CMK (cell line): ENCODE results near the gene EEF1E1.

Experiments
- DNase-seq: peaks from one replicate; pipeline ENCODE4 v3.0.0-alpha.2; 2010; ENCODE audit warnings: low read depth

Gene EEF1E1

DNA sequence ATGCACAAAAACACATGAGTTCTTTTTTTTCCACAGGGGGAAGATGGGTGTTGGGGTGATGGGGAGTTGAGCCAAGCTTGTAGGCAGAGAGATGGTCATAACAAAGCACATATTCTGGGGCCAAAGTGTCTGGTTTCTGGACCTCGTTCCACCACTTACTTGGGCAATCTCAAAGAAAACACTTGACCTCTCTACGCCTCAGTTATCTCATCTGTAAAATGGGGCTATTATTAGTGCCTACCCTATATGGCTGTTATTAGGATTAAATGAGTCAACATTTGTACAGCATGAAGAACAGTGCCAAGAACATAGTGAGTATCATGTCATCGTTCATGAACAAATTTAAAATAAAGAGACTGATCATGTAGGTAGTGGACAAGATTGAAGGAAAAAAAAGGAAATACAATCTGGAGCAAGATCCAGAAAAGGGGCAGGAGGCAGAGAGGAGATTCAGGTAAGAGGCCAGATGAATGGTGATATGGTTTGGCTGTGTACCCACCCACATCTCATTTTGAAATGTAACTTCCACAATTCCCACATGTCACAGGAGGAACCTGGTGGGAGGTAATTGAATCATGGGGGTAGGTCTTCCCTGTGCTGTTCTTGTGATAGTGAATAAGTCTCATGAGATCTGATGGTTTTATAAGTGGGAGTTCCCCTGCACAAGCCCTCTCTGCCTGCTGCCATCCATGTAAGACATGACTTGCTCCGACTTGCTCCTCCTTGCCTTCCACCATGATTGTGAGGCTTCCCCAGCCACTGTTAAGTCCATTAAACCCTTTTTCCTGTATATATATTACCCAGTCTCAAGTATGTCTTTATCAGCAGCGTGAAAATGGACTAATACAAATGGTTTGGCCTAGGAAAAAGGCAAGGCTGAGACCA, 14.2 kb downstream of the EEF1E1 start:
- no peak for DNase-seq

DNA sequence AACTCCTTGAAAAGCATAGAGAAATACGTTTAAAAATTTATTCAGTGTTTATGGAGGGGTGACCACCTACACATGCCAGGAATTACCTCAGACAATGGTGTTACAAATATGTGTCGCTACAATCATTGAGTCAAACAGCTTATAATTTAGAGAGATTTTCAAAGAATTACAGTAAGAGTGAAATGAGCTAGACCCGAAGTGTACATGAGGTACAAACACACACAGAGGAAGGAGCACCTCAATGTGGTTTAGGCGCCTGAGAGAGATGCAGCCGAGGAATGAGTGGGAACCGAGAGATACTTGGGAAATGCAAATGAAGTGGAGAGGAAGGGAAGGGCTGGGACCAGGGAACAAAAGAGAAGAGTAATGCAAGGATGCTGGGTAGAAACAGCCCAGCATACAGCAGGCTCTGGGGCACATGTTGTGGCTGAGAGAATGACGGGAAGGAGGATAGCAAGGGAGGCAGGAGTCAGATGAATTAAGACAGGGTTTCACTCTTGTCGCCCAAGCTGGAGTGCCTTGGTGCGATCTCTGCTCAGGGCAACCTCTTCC, 15.5 kb downstream of the EEF1E1 start:
- no peak for DNase-seq

DNA sequence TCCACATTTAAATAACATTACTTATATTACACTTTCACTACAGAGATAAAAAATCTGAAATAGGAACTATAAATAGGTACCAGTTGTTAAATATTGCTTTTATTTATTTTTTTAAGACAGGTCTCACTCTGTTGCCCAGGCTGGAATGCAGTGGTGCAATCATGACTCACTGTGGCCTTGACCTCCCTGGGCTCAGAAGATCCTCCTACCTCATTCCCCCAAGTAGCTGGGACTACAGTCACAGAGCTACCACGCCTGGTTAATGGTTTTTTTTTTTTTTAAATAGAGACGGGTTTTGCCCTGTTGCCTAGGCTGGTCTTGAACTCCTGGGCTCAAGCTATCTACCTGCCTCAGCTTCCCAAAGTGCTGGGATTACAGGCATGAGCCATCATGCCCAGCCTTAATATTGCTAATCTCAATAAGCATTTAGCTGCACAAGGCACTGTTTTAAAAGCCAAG, 17.3 kb downstream of the EEF1E1 start:
- no peak for DNase-seq

DNA sequence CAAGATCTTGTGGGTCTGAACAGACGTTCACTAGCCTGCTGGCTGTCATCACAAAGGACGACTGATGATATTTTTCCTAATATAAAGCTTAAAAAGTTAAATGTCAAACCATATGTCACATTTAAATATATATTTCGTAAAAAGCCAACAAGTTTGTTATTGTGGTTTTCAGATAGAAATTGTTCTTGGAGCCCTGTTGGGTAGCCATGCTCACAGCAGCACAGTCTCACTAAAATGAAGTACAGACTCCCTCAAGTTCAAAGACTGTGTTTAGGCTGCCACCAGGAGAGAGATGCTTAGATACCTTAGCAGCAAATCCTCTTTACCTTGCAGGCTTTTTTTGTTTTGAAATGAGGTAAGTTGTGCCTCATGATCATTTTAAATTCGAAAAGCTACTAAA, 17.8 kb downstream of the EEF1E1 start:
- no peak for DNase-seq

DNA sequence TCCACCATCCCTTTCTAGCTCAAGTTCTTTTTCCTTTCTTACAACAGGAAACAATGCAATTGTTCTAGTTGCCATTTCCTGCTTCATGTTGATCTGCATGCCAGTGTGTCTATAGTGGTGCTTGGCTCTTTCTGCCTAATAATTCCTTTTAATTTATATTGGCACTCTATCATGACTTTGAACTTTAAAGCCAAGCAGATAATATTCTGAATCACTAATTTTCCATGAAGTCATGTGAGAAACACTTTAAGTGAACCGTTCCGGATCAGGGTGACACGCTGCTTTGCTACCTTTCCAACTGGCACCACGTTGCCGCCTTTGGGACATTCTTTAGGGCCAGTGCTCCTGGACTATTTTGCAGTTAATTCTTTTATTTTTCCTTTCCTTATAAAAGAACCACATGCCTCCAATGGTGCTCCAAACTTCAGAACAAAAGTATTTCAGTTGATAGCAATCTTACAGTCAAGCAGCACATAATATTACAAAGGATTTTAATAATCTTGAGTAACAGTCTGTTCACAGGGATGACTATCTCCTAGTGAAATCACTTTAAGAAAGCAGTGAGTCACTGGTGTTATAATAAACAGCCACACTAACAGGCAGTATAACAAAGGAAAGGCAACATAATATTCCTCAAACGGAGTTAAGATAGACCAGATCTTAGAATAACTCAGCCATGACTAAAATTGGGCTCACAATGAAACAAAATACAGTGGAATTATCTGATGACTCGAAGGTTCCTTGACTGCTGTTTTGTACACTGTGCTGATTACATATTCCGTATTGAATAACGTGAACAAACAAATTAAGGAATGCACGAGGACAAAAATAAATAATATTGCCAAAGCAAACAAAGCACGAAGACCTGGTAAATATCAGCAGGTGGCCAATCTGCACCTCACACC, 19.1 kb downstream of the EEF1E1 start:
- no peak for DNase-seq

DNA sequence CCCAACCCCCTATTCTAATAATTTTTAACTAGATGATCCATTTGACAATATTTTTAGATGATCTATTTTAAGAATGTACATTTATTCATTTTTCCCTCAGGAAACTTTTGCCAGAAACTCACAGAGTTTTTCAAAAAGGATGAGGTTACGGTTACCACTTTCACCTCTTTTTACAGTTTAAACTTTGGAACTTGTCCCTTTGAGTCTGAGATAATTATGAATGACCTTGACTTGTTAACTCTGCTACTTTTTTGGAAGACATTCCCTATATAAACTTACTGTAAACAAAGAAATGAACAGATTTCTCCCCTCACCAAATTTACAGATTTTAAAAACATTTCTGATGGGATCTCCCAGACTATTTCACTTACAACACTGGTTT, 19.8 kb downstream of the EEF1E1 start:
- DNase-seq: no peak

DNA sequence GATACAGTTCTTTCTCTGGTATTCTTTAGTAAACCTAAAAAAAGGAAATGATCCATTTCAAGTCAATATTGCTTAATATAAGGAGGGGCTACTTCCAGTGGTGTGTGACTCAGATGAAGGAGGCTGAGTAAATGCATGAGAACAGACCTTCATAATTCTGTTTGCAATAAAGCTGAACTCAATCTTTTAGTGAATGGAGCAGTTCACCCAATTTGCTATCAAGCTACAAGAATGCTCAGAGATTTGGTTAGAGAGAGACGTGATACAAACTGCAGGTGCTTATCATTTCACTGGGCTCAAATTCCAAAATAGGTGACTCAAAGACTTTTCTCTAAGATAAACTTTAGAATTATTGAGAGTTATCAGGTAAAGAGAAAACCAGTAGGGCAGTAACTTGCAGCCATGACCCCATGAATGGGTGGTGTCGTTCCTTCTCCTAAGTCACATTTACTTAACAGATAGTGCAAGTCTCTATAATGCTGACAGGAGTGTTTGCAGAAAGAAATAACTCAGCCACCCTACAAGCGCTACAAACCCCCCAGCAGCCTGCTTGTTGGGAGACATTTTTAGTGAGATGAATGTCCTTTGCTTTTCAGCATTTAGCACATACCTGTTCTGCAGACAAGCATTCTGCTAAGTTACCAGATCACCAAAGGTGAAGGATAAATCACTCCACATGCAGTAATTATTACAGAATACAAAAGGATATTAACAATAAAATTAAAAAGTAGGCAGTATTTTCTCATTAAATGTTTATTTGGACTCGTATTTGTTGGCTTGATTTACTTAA, 21.8 kb downstream of the EEF1E1 start:
- DNase-seq: no peak

DNA sequence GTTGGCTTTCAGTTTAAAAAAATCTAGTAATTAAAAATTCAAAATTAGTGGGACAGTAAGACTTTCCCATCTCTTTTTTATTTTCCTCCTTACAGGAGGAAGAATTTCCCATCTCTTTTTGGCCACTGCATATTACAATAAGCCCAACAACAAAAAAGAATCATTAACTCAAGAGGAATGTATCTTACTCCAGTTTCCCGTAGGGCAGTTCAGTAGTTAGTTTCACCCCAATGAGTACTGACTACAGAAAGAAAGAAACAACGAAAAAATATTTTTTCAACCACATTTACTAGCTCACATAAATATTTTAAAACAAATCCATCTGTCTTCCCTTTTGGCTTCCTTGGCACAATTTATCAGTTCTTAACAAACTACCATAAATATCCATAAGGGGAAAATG, 23.2 kb downstream of the EEF1E1 start:
- no peak for DNase-seq

DNA sequence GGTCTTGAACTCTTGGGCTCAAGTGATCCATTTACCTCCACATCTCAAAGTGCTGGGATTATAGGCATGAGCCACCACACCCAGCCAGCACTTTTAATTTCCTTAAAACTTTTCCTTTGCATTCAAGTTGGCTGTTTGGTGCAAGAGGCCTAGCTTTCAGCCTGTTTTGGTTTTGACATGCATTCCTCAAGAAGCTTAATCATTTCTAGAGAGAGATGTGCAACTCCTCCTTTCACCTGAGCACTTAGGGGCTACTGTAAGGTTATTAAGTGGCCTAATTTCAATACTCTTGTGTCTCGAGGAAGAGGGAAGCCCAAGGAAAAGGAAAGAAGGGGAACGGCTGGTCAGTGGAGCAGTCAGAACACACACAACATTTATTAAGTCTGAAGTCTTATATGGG, 24.4 kb downstream of the EEF1E1 start:
- DNase-seq: no peak

DNA sequence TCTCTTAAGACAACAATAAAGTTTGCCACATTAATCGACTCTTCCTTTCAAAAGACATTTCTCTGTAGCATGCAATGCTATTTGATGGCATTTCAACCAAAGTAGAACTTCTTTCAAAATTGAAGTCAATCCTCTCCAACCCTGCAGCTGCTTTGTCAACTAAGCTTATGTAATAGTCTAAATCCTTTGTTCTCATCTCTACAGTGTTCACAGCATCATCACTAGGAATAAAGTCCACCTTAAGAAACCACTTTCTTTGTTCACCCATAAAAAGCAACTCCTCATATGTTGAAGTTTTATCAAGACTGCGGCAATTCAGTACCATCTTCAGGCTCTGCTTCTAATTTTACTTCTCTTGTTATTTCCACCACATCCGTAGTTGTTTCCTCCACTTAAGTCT, 26.6 kb downstream of the EEF1E1 start:
- no peak for DNase-seq

DNA sequence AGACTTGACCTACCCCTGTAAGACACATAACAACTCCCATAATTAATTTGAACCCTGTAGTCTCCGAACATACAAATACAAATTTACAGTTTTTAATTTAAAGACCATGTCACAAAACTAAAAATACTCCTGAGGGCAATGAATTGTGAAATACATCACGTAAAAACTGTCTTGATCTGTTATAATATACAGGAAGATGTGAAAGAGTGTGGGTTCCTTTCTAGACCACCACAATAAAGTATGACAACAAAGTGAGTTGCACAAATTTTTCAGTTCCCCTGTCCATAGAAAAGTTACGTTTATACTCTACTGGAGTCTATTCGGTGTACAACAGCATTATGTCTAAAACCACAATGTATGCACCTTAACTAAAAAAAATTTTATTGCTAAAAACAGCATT, 27.2 kb downstream of the EEF1E1 start:
- no peak for DNase-seq

DNA sequence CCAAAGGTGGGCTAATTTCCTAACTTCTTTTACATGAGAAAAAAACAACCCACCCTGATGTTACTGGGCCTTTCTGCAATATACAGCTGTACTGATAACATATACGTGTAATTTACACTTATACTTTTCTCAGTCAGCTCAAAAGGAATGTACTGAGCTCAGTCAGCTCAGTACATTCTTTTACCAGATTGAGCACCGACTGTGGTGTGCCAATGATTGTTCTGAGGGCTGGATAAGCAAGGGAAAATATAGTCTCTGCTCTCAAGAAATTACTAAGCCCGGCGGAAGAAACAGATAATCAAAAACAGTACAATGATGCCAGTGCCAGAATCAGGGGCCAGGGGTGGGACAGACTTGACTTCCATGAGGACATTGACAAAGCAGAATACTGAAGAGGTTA, 28.1 kb downstream of the EEF1E1 start:
- DNase-seq: no peak

DNA sequence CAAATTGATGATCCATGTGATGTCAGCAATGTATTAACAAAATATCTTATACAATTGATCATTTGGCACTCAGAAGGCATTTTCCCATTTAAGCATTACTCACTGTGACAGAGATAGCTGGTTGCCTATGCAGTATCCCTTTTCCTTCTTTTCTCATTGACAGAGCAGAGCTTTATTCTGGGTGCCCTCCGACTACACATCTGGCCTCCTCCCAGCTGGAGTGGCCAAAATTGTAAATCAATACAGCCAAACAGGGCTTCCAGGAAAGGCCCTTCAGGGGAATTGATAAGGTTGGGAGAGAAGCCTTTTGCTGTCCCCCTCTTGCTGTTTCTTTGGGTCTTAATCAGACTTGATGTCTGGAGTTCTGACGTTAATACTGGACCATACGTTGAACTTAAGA, 28.6 kb downstream of the EEF1E1 start:
- no peak for DNase-seq

DNA sequence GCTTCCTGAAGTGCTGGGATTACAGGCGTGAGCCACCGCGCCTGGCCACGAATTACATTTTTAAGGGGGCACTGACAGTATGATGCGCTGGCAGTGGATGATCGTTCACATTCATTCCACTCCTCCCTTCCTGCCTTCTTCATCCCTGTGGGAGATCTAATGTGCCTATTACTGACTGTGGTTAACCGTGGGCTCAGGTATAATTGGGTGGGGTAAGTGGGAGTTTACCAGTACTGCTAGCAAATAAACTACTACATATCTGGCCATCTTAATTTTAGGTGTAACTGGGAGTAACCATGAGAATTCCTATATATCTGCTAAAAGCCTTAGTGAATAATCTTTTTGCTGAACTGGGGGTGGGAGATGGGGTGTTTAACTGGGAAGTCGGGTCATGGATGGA, 31.6 kb downstream of the EEF1E1 start:
- no peak for DNase-seq

DNA sequence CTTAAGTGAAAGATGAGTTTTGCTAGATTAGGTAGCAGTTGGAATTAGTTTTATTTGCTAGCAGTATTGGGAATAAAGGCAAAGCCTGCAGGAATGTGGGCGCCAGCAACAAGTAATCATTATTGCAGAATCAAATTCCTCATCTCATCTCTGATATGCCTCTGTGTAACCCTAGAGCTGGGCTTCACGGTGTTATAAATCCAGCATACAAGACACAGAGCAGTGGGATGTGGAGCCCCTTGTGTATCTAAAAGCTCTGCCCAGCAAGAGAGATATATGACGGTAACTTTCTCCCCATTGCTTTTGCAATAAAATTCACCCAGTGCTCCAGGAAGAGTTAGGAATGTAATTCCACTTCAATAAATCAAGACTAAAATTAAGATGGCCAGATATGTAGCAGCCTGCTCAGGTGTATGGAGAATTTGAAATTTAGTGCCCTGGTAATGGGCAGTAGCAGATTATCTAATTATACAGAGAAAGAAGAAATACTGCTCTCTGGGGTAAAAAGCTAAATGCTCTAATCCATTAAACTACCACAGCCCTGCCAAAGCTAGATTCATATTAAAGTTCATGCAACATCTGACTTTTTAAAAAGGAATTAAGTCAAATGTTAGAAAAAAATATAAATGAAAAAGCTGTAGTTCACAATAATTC, 32.6 kb downstream of the EEF1E1 start:
- DNase-seq: no peak

DNA sequence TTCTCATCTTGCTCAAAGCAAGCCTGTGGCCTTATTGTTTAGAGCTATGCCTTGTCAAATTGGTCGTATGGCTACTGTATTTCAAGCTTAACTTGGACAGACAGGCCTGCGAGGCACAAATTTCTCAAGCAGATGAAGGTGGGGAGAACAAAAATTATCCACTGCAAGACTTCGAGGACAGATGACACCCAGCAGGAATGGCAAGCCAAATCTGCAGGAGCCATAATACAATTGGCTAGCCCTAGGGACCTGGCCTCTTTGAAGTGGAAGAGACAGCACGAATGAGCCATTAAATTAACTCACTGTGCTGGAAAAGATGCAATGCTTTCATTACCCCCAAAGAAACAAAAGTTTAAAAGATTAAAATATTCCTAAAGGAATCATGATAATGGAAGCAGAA, 33.2 kb downstream of the EEF1E1 start:
- DNase-seq: no peak

DNA sequence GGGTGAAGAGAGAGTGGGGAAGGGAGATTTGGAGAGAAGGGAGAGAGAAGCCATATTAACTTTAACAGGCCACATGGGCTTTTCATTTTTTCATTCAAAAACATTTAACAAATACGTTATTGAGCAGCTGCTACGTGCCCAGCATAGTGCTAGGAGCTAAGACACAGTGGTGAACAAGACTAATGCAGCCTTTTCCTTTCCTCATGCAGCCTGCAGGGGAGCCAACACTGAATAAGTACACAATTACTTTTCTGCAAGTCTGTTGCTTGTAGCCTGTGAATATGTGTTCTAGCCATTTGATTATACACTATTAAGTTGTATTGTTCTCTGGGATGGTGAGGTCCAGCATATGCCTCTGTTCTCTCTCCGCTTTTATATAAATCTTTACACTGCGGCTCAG, 36.2 kb downstream of the EEF1E1 start:
- DNase-seq: no peak

DNA sequence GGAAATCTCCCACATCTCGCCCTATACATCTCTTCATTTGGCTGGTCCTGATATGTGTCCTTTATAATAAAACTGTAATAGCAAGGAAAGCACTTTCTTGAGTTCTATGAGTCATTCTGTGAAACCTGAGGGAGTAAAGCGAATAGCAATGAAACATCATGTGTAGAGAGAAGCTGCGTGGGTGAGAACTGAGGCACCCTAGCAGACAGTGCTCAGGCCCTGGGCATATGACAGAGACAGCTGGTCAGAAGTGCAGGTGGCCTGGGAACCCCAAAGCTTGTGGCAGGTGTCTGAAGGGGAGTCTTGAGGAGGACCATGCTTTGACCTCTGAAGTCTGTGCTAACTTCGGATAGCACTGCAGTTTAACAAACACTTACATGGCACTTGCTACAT, 36.8 kb downstream of the EEF1E1 start:
- DNase-seq: no peak

DNA sequence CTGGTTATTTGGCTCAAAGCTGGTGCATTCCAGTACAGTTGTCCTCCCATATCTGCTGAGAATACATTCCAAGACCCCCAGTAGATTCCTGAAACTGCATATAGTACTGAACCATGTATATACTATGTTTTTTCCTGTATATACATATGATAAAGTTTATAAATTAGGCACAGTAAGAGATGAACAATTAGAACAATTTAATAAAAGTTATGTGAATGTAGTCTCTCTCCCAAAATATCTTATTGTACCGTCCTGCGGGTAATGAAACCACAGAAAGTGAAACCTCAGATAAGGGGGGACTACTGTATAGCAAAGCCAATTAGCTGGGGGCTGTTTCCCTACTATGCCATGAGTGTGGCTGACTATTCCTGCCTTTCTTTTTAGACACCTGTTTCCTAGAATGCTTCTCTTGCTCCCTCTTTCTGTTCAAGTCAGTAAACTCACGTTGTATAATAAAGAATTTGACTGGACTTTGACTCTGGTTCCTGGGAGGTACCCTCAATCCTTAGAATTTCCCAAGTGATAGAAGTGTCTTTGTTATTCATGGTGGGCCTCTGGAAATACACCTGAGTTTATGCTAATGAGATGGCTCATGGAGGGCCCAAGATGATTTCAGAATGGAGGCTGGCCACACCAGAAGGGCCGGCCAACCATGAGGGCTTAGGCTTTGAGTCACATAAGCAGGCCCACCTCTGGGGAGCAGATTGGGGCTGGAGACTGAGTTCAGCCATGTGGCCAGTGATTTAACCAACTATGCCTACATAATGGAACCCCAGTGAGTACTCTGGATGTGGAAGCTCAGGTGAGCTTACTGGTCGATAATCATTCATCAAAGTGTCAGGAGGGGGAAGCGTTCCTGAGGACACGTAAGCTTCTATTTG, 37.5 kb downstream of the EEF1E1 start:
- no peak for DNase-seq
